GM18907 (cell line): ENCODE measurements around the gene MRPL54.

Source experiments
- ATAC-seq: cut with Tn5 transposase; IDR thresholded peaks from one replicate; pipeline ENCODE4 v1.9.1; 2021; ENCODE audit warnings: mild to moderate bottlenecking, moderate library complexity; ENCODE audit not compliant: unreplicated experiment

Gene MRPL54

DNA sequence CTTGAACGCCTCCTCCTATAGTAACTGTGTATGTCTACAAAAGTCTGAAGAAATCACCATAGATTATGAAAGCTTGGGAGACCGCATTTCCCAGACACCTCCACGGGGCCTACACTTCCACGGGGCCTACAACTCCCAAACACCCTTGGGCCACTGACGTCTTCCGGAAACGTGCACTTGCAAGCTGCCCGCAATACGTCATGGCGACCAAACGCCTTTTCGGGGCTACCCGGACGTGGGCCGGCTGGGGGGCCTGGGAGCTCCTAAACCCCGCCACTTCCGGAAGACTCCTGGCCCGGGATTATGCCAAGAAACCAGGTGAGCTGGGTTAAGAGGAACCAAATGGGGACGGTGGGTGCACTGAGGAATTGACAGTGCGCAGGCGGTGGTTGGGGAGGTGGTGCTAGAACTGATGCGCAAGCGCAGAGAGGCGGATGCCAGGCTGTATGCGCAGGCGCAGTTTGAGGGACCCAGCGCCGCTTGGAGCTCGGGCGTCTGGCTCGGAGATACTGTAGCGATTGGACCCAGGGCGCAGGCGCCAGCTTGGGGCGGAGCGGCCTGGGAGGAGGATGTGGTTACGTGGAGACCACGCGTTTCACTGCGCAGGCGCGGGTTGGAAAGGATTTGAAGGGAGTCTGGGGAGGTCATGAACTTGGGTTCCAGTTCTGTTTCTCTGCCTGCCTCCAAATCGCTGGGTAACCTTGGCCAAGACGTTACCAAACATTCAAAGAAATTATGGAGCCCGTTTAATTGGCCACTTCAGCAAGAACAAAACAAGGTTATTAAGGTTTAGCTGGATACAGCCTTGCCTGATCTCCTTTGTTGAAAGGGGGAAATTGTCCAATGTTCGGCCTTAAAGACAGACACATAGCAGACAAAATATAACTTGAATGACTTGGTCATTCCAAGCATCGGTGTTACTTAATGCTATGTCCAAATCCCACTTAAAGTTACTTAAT lies at the start of gene MRPL54:
MRPL54 (plus strand) TSS at position 182 of the 959 bp plus-strand sequence; CDS start at position 201, 19 bp downstream.
- peak; percentile 69 for ATAC-seq

- no peak for ATAC-seq
Observed at GRCh38 chr19:3716147-3716668, 46.3 kb upstream of the MRPL54 start.

- no peak for ATAC-seq
Observed at GRCh38 chr19:3719868-3720267, 42.6 kb upstream of the MRPL54 start.

DNA sequence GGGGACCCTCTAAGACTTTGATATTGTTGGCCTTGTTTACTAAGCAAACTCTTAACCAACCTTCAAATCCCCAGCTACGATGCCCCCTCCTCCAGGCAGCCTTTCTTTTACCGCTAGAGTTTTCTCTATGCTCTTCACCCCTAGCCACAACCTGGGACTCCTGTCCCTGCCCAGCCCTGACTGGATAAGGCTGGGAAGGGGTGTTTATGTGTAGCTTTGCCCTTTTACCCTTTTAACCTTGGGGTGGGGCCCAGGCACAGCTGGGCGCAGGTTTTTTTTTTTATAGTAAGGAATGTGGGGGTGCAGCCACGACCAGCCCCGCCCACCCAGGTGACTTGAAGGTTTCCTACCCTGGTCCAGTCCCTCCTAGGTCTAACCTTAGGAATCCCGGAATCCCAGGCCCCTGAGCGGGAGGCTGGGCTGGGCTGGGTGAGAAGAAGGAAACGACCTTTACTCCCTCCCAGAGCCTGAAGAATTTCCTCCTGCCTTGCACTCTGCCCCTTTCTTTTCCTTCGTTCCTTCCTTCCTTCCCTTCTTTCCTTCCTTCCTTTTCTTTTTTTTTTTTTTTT lies 42.0 kb upstream of the MRPL54 start:
- no peak for ATAC-seq

- no peak for ATAC-seq
Observed at GRCh38 chr19:3721131-3721886, 41.2 kb upstream of the MRPL54 start.

GRCh38 chr19:3721887-3722442 lies 40.5 kb upstream of the MRPL54 start:
- ATAC-seq, result no peak

- ATAC-seq, result no peak
Observed at GRCh38 chr19:3722443-3723109, 39.9 kb upstream of the MRPL54 start.

DNA sequence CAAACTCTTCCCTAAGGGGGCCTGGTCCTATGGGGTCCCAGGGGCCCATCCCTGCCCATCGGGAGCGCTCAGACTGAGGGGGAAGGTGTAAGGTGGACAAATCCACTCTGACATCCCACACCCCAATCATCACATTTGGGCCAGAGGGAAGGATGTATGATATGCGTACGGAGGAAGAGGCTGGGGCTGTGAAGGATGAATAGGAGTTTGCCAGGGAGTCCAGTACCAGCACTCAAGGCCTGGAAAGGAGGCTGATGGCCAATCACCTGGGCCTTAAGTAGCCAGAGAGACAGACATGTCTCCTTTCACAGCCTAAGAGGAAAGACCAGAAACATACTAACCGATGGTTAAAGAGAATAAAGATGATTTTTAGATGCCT lies 39.4 kb upstream of the MRPL54 start:
- ATAC-seq, result no peak

- ATAC-seq, result no peak
Observed at GRCh38 chr19:3723883-3724282, 38.6 kb upstream of the MRPL54 start.

DNA sequence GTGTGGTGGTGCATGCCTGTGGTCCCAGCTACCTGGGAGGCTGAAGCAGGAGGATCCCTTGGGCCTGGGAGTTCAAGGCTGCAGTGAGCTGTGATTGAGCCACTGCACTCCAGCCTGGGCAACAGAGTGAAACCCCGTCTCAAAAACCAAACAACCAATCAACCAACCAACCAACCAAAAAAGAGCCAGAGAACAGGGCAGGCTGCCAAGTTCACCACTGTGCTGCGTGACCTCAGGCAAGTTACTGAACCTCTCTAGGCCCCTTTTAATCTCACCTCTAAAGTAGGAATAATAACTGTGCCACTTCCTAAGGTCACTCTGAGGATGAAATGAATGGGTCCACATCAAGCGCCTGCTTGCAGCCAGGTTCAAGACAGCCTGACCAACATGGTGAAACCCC lies 37.4 kb upstream of the MRPL54 start:
- no peak for ATAC-seq

- no peak for ATAC-seq
Observed at GRCh38 chr19:3725640-3726310, 36.7 kb upstream of the MRPL54 start.

- ATAC-seq, result no peak
Observed at GRCh38 chr19:3730457-3730958, 32.0 kb upstream of the MRPL54 start.

- no peak for ATAC-seq
Observed at GRCh38 chr19:3732108-3732507, 30.4 kb upstream of the MRPL54 start.

DNA sequence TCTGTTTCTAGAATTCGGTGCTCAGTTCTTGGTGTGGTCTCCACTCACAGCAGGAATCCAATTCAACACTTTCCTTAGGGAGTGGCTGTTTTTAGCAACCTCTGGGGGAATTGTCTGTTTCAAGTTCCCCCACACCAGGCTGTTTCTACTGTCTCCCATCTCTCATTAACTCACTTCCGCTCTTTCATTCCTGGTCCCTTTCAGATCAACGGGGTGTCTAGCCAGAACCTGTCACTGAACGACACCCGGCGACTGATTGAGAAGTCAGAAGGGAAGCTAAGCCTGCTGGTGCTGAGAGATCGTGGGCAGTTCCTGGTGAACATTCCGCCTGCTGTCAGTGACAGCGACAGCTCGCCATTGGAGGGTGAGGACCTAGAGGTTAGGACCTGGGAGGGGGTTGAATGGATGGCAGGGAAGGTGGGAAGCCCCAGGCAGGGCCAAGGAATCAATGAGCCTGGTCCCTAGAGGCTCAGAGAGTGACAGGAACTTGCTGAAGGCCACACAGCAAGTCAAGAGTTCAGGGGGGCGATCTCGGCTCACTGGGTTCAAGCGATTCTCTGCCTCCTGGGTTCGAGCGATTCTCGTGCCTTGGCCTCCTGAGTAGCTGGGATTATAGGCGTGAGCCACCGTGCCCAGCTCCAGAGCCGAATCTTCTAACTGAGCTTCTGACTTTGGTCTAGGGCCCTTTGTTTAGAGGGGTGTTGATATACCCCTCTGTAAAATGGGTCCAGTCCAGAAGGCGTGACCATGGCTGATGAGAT lies 28.8 kb upstream of the MRPL54 start:
- ATAC-seq, result no peak

- ATAC-seq, result no peak
Observed at GRCh38 chr19:3734310-3734600, 28.2 kb upstream of the MRPL54 start.

DNA sequence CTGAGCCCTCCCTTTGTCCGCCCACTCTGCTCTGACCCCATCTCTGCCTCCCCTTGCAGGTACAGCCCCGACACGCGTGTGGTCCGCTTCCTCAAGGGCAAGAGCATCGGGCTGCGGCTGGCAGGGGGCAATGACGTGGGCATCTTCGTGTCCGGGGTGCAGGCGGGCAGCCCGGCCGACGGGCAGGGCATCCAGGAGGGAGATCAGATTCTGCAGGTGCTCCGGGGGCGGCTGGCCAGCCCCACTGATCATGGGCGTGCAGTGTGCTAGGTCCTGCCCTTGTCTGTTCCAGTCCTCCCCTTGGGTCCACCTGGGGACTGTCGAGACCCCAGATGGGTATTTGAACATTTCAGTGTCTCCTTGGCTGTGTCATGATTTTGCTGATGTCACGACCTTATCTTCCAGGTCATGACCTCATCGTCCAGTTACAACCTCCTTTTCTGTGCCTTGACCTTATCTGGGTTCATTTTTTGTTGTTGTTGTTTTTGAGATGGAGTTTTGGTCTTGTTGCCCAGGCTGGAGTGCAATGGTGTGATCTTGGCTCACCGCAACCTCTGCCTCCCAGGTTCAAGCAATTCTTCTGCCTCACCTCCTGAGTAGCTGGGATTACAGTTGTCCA lies 26.3 kb upstream of the MRPL54 start:
- ATAC-seq, result no peak

DNA sequence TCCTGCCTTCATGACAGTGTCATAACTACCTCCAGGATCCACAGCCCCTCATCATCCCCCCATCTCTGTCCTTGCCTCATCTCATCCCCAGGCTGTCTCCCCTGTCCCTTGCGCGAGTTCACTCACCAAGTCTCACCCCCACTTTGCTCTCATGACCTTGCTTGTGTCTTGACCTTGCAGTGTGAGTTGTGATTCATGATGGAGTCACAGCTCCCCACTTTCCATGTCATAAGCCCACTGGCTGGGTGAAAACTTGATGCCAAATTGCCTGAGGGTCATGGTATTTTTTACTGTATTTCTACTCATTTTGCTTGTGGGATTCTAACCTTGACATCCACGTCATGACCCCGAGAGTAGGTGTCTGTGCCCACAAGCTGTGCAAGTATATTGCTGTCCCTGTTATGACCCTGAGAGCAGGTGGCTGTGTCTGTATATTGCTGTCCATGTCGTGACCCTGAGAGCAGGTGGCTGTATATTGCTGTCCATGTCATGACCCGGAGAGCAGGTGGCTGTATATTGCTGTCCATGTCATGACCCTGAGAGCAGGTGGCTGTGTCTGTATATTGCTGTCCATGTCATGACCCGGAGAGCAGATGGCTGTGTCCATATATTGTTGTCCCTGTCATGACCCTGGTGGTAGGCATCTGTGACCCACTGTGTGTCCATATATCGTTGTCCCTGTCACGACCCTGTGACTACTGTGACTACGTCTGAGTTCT lies 24.8 kb upstream of the MRPL54 start:
- no peak for ATAC-seq
